ENCODE measurements around the gene MKRN2OS.
"Not testable (repeated sequence)": the region's sequence is repeated elsewhere in the genome, so short reads cannot be mapped to it uniquely, and the experiment has no call there.

Gene MKRN2OS

GRCh38 chr3:12560505-12561190 is 15.3 kb upstream of the MKRN2OS start:
- DNase-seq = no peak

- no peak for DNase-seq
Observed at GRCh38 chr3:12559520-12559919, 14.2 kb upstream of the MKRN2OS start.

DNA sequence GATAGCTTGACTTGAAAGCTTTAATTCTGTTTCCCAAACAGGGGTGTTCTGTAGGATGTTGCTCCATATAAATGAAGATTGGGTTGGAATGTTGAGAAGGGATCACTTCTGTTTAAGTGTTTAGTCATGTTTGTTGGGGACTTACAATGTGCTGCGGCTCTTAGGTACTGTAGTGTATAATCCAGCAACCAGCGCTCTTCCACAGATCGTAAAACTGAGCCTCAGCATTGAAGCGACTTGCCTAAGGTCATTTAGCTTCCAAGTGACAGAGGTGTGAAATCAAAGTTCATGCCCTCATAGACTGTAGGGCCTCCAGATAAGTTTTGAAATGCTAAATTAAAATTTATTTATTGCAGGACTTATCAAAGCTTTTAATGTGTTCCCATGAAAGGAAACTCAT is 13.4 kb upstream of the MKRN2OS start:
- no peak for DNase-seq

- DNase-seq = peak; percentile 28
Observed at GRCh38 chr3:12557473-12558100, 12.3 kb upstream of the MKRN2OS start.

- peak; percentile 85 for DNase-seq
Observed at GRCh38 chr3:12556690-12557472, 11.6 kb upstream of the MKRN2OS start, which contains the start of gene MKRN2. MKRN2 (plus strand) TSS chr3:12557087; CDS start chr3:12557151, 64 bp downstream.

GRCh38 chr3:12556314-12556689 is 11.0 kb upstream of the MKRN2OS start:
- no peak for DNase-seq

DNA sequence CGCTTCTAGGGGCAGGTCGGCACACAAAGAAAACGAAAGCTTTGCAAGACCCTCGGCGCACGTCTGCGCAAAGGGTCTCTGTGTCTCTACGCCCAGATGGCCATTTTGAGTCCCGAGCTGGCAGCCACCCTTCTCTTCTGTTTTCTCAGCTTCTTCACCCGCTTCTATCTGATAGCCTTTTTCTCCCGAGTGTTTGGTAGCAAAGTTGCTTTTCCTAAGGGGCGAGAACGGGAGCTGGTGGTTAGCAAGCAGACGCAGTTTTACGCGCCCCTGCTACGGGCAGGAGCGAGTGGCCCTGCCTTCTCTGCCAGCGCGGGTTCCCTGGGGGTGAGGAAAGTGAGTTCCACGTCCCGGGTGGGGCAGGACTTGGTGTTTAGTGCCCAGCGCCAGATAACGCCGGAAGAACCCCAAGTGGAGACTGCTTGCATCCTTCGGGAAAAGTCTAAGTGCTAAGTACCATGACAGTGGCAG is 8.7 kb upstream of the MKRN2OS start:
- peak; percentile 27 for DNase-seq

GRCh38 chr3:12549971-12550760 is 4.9 kb upstream of the MKRN2OS start:
- DNase-seq = no peak

- no peak for DNase-seq
Observed at GRCh38 chr3:12544652-12545472, 437 bp downstream of the MKRN2OS start.

- DNase-seq = not testable (repeated sequence)
Observed at GRCh38 chr3:12543497-12543896, 1.8 kb downstream of the MKRN2OS start.

DNA sequence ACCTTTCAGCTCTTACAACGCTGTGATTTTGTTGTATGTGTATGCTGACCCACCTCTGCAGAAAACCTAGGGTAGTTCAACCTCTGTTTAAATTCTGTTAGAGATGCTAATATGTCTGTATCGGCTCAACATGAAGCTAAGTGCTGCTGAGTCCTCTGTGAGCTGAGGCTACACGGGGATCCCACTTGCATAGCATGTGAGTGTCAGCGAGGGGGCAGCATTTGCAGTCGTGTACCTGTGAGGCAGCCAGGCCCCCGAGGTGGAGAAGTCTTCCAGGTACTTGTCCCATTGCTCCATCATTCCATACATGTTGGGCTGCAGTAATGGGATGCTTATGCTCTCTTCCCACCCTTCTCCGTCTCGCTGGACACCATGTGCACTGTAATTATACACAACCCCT is 3.7 kb downstream of the MKRN2OS start:
- DNase-seq = no peak

- DNase-seq = peak; percentile 17
Observed at GRCh38 chr3:12536423-12536822, 8.9 kb downstream of the MKRN2OS start.

DNA sequence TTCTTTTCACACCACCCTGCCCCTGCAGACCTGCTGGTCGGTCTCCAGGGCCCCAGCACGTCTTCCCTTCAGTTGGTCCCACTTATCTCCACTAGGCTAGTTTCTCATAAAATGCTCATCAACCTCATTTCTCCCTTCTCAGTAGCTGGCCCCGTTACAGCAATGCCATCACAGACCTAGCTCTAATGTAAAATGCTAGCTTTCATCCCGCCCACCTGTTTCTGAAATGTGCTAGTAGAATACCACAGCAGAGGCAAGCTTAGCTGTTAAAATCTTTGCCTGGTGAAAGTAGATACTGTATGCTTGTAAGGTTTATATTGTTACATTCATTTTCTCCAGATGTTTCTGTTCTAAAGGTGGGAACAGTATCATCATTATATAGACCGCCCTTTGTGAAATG is 13.1 kb downstream of the MKRN2OS start:
- DNase-seq = no peak

DNA sequence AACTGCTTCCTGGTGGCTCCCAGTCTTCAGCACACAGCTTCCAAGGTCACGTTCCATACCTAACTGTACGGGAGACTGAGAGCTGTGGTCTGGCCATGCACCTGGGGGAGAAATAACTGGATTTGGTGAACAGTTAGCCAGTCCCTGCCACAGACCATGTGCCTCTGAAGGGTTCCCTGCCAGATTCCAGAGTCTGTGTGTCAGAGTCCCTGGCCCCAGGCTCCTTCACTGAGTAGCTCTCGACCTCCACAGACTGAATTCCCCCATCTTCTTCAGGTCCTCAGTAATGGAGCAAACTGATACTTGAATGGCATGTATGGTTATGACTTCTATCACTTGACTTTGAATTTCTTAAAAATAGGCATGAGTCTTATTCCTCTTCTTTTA is 17.5 kb downstream of the MKRN2OS start:
- no peak for DNase-seq

GRCh38 chr3:12522721-12523120 is 22.6 kb downstream of the MKRN2OS start:
- DNase-seq = no peak

GRCh38 chr3:12521010-12521409 is 24.3 kb downstream of the MKRN2OS start:
- no peak for DNase-seq

GRCh38 chr3:12518261-12519028 is 26.9 kb downstream of the MKRN2OS start:
- DNase-seq = no peak

GRCh38 chr3:12516873-12517272 is 28.4 kb downstream of the MKRN2OS start:
- DNase-seq = no peak

DNA sequence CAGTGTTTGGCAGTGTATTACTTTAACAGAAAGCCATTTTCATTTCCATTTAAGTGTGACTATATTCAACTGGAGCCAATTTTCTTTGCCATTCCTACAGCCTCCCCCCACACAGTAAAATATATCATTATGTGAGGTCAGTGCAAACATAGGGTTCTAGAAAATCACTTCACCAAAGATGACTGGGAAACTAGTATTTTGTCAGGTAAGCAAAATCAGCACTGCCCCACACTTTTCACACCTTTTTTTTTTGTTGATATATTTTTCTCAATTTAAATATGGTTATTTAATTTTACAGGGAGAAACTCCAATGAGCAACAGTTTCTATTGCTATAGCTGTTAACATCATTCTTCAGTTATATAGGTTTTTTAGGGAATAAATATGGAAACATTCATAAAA is 29.7 kb downstream of the MKRN2OS start:
- no peak for DNase-seq

- no peak for DNase-seq
Observed at GRCh38 chr3:12513694-12514446, 31.4 kb downstream of the MKRN2OS start.
